Measurements from ENCODE around the gene NSMCE1.
"Not testable (repeated sequence)": the region's sequence is repeated elsewhere in the genome, so short reads cannot be mapped to it uniquely, and the experiment has no call there.

NSMCE1 gene

GRCh38 chr16:27208796-27209195 is 59.8 kb downstream of the NSMCE1 start:
- DNase-seq = no peak

GRCh38 chr16:27208081-27208680 is 60.4 kb downstream of the NSMCE1 start:
- DNase-seq = no peak

- not testable (repeated sequence) for DNase-seq
Measured at GRCh38 chr16:27207121-27207520, 61.5 kb downstream of the NSMCE1 start.

- DNase-seq = no peak
Measured at GRCh38 chr16:27205423-27206065, 63.0 kb downstream of the NSMCE1 start.

GRCh38 chr16:27204312-27204915 is 64.2 kb downstream of the NSMCE1 start:
- DNase-seq = no peak

GRCh38 chr16:27203507-27204311 is 64.9 kb downstream of the NSMCE1 start, which contains the start of gene KDM8:
Gene KDM8 (plus strand): TSS chr16:27203526. CDS start chr16:27210124, 6,598 bp downstream.
- DNase-seq = peak; percentile 100

GRCh38 chr16:27202923-27203506 is 65.6 kb downstream of the NSMCE1 start:
- DNase-seq = peak; percentile 88

GRCh38 chr16:27200914-27201313 is 67.7 kb downstream of the NSMCE1 start:
- not testable (repeated sequence) for DNase-seq

GRCh38 chr16:27199736-27200135 is 68.8 kb downstream of the NSMCE1 start:
- DNase-seq = peak; percentile 14

- no peak for DNase-seq
Measured at GRCh38 chr16:27199235-27199586, 69.4 kb downstream of the NSMCE1 start.

- DNase-seq = no peak
Measured at GRCh38 chr16:27198451-27199234, 69.9 kb downstream of the NSMCE1 start.

- DNase-seq = no peak
Measured at GRCh38 chr16:27197004-27197403, 71.6 kb downstream of the NSMCE1 start.

- peak; percentile 40 for DNase-seq
Measured at GRCh38 chr16:27195941-27196595, 72.5 kb downstream of the NSMCE1 start.

GRCh38 chr16:27195076-27195741 is 73.4 kb downstream of the NSMCE1 start:
- DNase-seq = no peak

- DNase-seq = no peak
Measured at GRCh38 chr16:27193300-27193990, 75.1 kb downstream of the NSMCE1 start.

GRCh38 chr16:27191352-27191924 is 77.1 kb downstream of the NSMCE1 start:
- no peak for DNase-seq

- no peak for DNase-seq
Measured at GRCh38 chr16:27190316-27190871, 78.2 kb downstream of the NSMCE1 start.

- no peak for DNase-seq
Measured at GRCh38 chr16:27189335-27189972, 79.1 kb downstream of the NSMCE1 start.

- no peak for DNase-seq
Measured at GRCh38 chr16:27188633-27189032, 79.9 kb downstream of the NSMCE1 start.

All from activated gamma-delta T cell treated with Interleukin-2 at 50 U/mL for 16 hours (primary cell).